ENCODE results near the gene NAA20. TPM values are rescaled to one million over a fixed set of nuclear protein-coding genes. Genes with fewer than 3 reads are reported as not detected.

Gene NAA20, protein sequence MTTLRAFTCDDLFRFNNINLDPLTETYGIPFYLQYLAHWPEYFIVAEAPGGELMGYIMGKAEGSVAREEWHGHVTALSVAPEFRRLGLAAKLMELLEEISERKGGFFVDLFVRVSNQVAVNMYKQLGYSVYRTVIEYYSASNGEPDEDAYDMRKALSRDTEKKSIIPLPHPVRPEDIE
- 12.7 and 16.9 TPM in 2 replicates for total RNA-seq (2011; cell fraction: chromatin; rRNA removed; ENCODE audit: low replicate concordance)
- 18.7 and 25.7 TPM in 2 replicates for total RNA-seq (2011; cell fraction: nucleolus; rRNA removed)
- total RNA-seq (2011; cell fraction: nucleoplasm; rRNA removed), result 22.6 and 27.2 TPM in 2 replicates
- total RNA-seq (2014; rRNA removed) (46.9 and 51.4 TPM in 2 replicates), total RNA-seq (2014; rRNA removed; fragmentation: Illumina TruSeq; extraction: Trizol) (84.6 and 88.1 TPM in 2 replicates), total RNA-seq (2015; rRNA removed; fragmentation: Illumina TruSeq; extraction: Trizol) (68.3 TPM in 2 replicates), total RNA-seq (2021) (67.0 and 69.8 TPM in 2 replicates), polyA plus RNA-seq (2011; rRNA removed) (69.5 and 105 TPM in 2 replicates), polyA plus RNA-seq (2014; fragmentation: Illumina TruSeq; extraction: Trizol) (68.2 and 69.3 TPM in 2 replicates), polyA plus RNA-seq (2014; fragmentation: Nextera tagmentation; extraction: Ambion mirVana) (100 to 1,000 TPM; 341 to 361 TPM), polyA plus RNA-seq (2014; rRNA removed) (86.5 and 104 TPM in 2 replicates), polyA minus RNA-seq (2011; rRNA and poly(A)+ RNA removed) (40.5 and 43.6 TPM in 2 replicates), Bru-seq, nascent RNA (percentile 86 among the genes with signal in this experiment), BruChase-seq, experiment 1, labeled RNA remaining after a 2-hour chase (percentile 88 among the genes with signal in this experiment), BruChase-seq, experiment 2, labeled RNA remaining after a 6-hour chase (percentile 85 among the genes with signal in this experiment)
- 37.7 and 43.1 TPM in 2 replicates for polyA plus RNA-seq (2011; cell fraction: cytosol; rRNA removed)
- 14.4 and 22.0 TPM in 2 replicates for polyA plus RNA-seq (2011; cell fraction: nucleus; rRNA removed)
- polyA plus RNA-seq (2012), result 48.1 and 77.9 TPM in 2 replicates
- 12.6 and 14.0 TPM in 2 replicates for polyA minus RNA-seq (2011; cell fraction: cytosol; rRNA and poly(A)+ RNA removed)
- polyA minus RNA-seq (2011; cell fraction: nucleus; rRNA and poly(A)+ RNA removed), result 18.7 and 19.9 TPM in 2 replicates
- long read RNA-seq, experiment 1, transcript NAA20-202 (6 exons, 1,260 nt), result major isoform, 177 of 230 reads
- long read RNA-seq, experiment 1, transcript NAA20-201 (5 exons, 920 nt), result minor isoform, 6 of 230 reads
- long read RNA-seq, experiment 1, partial matches to known transcripts, result 28 of 230 reads
- long read RNA-seq, experiment 1, other reads (novel, unspliced or antisense), result 17 of 230 reads
- long read RNA-seq, experiment 2, transcript NAA20-202 (6 exons, 1,260 nt), result major isoform, 22 of 60 reads
- long read RNA-seq, experiment 2, partial matches to known transcripts, result 16 of 60 reads
- long read RNA-seq, experiment 2, other reads (novel, unspliced or antisense), result 17 of 60 reads
- long read RNA-seq, experiment 3, transcript NAA20-202 (6 exons, 1,260 nt), result major isoform, 89 of 95 reads
- long read RNA-seq, experiment 3, partial matches to known transcripts, result 3 of 95 reads
- long read RNA-seq, experiment 3, other reads (novel, unspliced or antisense), result 2 of 95 reads

DNA sequence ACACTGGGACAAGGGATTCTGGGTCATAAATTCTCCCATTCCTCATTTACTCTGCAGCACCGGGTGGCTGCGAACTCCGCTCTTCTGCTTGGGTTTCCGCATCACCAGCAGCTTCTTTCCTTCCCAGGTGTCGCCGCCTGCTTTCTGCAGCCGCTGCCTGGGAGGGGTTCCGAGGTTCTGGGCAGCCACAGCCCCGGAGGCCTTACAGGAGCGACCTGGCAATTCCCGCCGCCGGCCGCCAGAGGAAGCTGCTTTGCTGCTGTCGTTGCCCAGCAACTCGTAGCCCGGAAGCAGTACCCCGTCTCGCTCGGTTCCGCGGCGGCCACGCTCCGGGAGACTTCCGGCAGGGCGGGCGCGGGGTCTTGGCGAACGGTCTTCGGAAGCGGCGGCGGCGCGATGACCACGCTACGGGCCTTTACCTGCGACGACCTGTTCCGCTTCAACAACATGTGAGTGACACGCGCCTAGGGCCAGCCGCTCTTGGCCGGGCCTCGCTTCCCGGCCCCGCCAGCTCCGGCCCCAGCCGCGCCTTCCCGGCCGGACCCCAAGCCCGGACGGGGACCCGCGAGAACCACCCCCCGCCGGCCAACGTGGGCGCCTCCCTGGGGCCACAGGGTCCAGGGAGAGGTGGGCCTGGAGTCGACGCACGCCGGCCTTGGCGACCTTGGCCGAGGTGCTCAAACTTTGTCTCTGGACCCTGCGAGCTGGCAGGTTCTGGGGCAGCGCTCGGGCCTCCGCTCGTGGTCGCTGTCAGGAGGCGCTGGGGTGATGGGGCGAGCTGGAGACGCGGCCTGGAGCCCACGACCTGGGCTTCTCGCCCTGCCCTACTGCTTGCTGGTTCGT is at the start of gene NAA20:
Gene NAA20, plus strand, starts transcription at position 362 of the 843 bp plus-strand sequence. Its CDS starts 35 bp downstream, at position 397.
- ATAC-seq (peak; percentile 98), DNase-seq (ENCODE audit: extremely low read depth in 1 of 4, low spot score in 3 of 4) (peak; percentile 80 to 91 (median 86)), FAIRE-seq (peak; percentile 79)
- peak within 1 kb of the TSS; percentile 92 for H3K4me3 ChIP-seq
- H3K9me1 ChIP-seq (ENCODE audit: control insufficient read depth, insufficient read depth, low read length), result no peaks in the 10 kb centered on the region
- H3K27me3 ChIP-seq (ENCODE audit: control insufficient read depth in 2 of 2, insufficient read depth in 2 of 2, low read length in 2 of 2), result no peaks in the 10 kb centered on the region
- H4K20me1 ChIP-seq (replicated peaks; ENCODE audit: control insufficient read depth, insufficient read depth, low read length), result 0 out of 2 replicates have a peak, but pooled peaks cover 2% of the 10 kb centered on the region
- in situ Hi-C loops (cut with MboI), result no loop called here
- H3K27ac ChIP-seq (ENCODE audit: extremely low read depth, low read depth, low read length), result peak within 1 kb of the TSS; percentile 73
- ChIA-PET POLR2A (interaction anchor here (0.6 to 0.7 kb wide), 2 partner anchors 35 to 1729 kb away, joined by 3 to 4 read pairs; partner anchors contain the start of genes CFAP61 and ZNF133), CTCF (ENCODE audit: low intra/inter-chr PET ratio) (interaction anchor here (0.6 kb wide), 1 partner anchor 14 kb away, joined by 3 read pairs; no protein-coding TSS in a partner anchor)
- H2AFZ ChIP-seq (ENCODE audit: low read depth, low read length), result peak within 1 kb of the TSS; percentile 90
- H3K9ac ChIP-seq (ENCODE audit: insufficient read depth in 1 of 2, low read depth in 2 of 2, low read length in 2 of 2), result peak within 1 kb of the TSS; percentile 71 to 91
- peaks cover 7 to 13% of the 10 kb centered on the region in 2 experiments; a peak in 4 of 5 replicates for H3K4me1 ChIP-seq (replicated peaks in 1 of 2; ENCODE audit: control insufficient read depth in 2 of 2, insufficient read depth in 2 of 2, low read length in 2 of 2)
- H3K4me2 ChIP-seq (ENCODE audit: insufficient read depth, low read length), result peak within 1 kb of the TSS; percentile 96
- no peaks in the 10 kb centered on the region for H3K9me3 ChIP-seq (replicated peaks; ENCODE audit: control insufficient read depth, insufficient read depth, low read depth, low read length)
- no TSS peak for BruUV-seq (replicated peaks)
- H3K79me2 ChIP-seq (ENCODE audit: control insufficient read depth, insufficient read depth, low read length), result peaks cover 51% of the 10 kb centered on the region
- intact Hi-C loops (cut with micrococcal nuclease), result loop anchor here (10.0 kb wide), 1 partner anchor 558 kb away; no protein-coding TSS in a partner anchor
- WGBS (ENCODE audit: insufficient coverage, low coverage, missing lambda C conversion rate), result 1% methylated on average over 28 of the region's 81 CpGs
- peaks cover 14% of the 10 kb centered on the region; the same call in 2 of the 3 replicates for H3K36me3 ChIP-seq (ENCODE audit: control insufficient read depth, insufficient read depth, low read length)
- TF ChIP-seq ZBED1 (IDR thresholded peaks at IDR 0.05), result no peak
- TF ChIP-seq, protein P1, sequence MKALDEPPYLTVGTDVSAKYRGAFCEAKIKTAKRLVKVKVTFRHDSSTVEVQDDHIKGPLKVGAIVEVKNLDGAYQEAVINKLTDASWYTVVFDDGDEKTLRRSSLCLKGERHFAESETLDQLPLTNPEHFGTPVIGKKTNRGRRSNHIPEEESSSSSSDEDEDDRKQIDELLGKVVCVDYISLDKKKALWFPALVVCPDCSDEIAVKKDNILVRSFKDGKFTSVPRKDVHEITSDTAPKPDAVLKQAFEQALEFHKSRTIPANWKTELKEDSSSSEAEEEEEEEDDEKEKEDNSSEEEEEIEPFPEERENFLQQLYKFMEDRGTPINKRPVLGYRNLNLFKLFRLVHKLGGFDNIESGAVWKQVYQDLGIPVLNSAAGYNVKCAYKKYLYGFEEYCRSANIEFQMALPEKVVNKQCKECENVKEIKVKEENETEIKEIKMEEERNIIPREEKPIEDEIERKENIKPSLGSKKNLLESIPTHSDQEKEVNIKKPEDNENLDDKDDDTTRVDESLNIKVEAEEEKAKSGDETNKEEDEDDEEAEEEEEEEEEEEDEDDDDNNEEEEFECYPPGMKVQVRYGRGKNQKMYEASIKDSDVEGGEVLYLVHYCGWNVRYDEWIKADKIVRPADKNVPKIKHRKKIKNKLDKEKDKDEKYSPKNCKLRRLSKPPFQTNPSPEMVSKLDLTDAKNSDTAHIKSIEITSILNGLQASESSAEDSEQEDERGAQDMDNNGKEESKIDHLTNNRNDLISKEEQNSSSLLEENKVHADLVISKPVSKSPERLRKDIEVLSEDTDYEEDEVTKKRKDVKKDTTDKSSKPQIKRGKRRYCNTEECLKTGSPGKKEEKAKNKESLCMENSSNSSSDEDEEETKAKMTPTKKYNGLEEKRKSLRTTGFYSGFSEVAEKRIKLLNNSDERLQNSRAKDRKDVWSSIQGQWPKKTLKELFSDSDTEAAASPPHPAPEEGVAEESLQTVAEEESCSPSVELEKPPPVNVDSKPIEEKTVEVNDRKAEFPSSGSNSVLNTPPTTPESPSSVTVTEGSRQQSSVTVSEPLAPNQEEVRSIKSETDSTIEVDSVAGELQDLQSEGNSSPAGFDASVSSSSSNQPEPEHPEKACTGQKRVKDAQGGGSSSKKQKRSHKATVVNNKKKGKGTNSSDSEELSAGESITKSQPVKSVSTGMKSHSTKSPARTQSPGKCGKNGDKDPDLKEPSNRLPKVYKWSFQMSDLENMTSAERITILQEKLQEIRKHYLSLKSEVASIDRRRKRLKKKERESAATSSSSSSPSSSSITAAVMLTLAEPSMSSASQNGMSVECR (CRISPR knock-in tag; IDR thresholded peaks at IDR 0.05), result peak; percentile 52

Data from K562 (cell line).